ENCODE data around the gene DST.

DST gene

GRCh38 chr6:56643379-56644089 is 845 bp upstream of the DST start:
- H3K4me3 ChIP-seq (ENCODE audit: low read depth, low read length), result no peak overlapping the region
- H3K27me3 ChIP-seq (ENCODE audit: control insufficient read depth, insufficient read depth, low read length), result no peaks in the 10 kb centered on the region
- H3K9ac ChIP-seq, result no peak overlapping the region
- no peaks in the 10 kb centered on the region for H3K79me2 ChIP-seq
- no peaks in the 10 kb centered on the region for H3K4me1 ChIP-seq
- no peaks in the 10 kb centered on the region for H3K36me3 ChIP-seq (ENCODE audit: control insufficient read depth, insufficient read depth, low read length)
- H3K9me3 ChIP-seq (ENCODE audit: control insufficient read depth, low read length), result no peaks in the 10 kb centered on the region
- no peak overlapping the region for H3K27ac ChIP-seq
- H3K4me2 ChIP-seq (ENCODE audit: low read length), result no peak overlapping the region
- H2AFZ ChIP-seq, result no peak overlapping the region
- TF ChIP-seq, protein P1, sequence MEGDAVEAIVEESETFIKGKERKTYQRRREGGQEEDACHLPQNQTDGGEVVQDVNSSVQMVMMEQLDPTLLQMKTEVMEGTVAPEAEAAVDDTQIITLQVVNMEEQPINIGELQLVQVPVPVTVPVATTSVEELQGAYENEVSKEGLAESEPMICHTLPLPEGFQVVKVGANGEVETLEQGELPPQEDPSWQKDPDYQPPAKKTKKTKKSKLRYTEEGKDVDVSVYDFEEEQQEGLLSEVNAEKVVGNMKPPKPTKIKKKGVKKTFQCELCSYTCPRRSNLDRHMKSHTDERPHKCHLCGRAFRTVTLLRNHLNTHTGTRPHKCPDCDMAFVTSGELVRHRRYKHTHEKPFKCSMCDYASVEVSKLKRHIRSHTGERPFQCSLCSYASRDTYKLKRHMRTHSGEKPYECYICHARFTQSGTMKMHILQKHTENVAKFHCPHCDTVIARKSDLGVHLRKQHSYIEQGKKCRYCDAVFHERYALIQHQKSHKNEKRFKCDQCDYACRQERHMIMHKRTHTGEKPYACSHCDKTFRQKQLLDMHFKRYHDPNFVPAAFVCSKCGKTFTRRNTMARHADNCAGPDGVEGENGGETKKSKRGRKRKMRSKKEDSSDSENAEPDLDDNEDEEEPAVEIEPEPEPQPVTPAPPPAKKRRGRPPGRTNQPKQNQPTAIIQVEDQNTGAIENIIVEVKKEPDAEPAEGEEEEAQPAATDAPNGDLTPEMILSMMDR (IDR thresholded peaks at IDR 0.05), result no peak

- Histone ChIP-seq H3K4me1 (no peaks in the 10 kb centered on the region), H2AFZ (no peak overlapping the region), H3K4me2 (ENCODE audit: low read length) (no peak overlapping the region), H3K27me3 (ENCODE audit: control insufficient read depth, insufficient read depth, low read length) (no peaks in the 10 kb centered on the region), H3K79me2 (no peaks in the 10 kb centered on the region), H3K9ac (no peak overlapping the region), H3K4me3 (ENCODE audit: low read depth, low read length) (no peak overlapping the region), H3K9me3 (ENCODE audit: control insufficient read depth, low read length) (no peaks in the 10 kb centered on the region), H3K36me3 (ENCODE audit: control insufficient read depth, insufficient read depth, low read length) (no peaks in the 10 kb centered on the region), H3K27ac (no peak overlapping the region)
- TF ChIP-seq, protein P1 (IDR thresholded peaks at IDR 0.05), result no peak
These were observed 2.3 kb downstream of the DST start for GRCh38 chr6:56640374-56640773.

DNA sequence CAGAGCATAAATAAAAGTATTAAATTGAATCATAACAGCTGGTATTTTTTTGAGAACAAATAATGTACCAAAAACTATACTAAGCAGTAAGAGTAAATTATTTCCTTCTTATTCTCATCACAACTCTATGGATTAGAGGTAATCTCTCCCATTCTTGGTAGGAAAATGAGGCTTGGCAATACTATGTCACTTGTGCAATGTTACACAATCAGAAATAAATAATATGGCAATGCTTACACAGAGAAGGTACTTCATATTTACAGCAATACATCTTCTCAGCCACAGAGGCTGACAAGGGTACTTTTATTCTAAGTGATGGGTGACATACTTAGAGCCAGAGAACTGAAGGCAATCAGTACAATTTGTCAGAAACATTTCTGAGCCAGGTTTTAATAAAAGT is 3.9 kb downstream of the DST start:
- Histone ChIP-seq H3K4me2 (ENCODE audit: low read length) (no peak overlapping the region), H3K4me3 (ENCODE audit: low read depth, low read length) (no peak overlapping the region), H3K36me3 (ENCODE audit: control insufficient read depth, insufficient read depth, low read length) (no peaks in the 10 kb centered on the region), H2AFZ (no peak overlapping the region), H3K27ac (no peak overlapping the region), H3K9me3 (ENCODE audit: control insufficient read depth, low read length) (no peaks in the 10 kb centered on the region), H3K27me3 (ENCODE audit: control insufficient read depth, insufficient read depth, low read length) (no peaks in the 10 kb centered on the region), H3K79me2 (no peaks in the 10 kb centered on the region), H3K9ac (no peak overlapping the region), H3K4me1 (no peaks in the 10 kb centered on the region)
- TF ChIP-seq, protein P1 (IDR thresholded peaks at IDR 0.05), result no peak

DNA sequence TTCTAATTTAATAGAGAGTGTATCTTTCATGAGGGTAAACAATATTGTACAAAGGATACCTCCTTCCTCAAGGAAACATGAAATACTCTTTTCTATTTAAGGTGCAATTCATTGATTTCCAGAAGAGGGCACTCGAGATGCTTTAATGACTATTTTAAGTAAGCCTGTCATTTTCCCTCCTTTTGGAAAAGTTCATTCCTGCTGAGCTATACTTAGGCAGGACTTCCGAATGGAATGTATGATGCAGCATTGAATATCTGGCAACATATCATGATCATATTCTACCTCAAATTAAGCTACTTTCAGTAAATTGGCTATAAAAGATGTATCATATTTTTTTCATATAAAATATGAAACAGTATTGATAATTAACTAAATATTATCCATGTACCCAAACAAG is 5.0 kb downstream of the DST start:
- H3K27me3 ChIP-seq (ENCODE audit: control insufficient read depth, insufficient read depth, low read length), result no peaks in the 10 kb centered on the region
- no peaks in the 10 kb centered on the region for H3K9me3 ChIP-seq (ENCODE audit: control insufficient read depth, low read length)
- H3K27ac ChIP-seq, result no peak overlapping the region
- H2AFZ ChIP-seq, result no peak overlapping the region
- no peak overlapping the region for H3K4me2 ChIP-seq (ENCODE audit: low read length)
- H3K79me2 ChIP-seq, result no peaks in the 10 kb centered on the region
- H3K9ac ChIP-seq, result no peak overlapping the region
- H3K36me3 ChIP-seq (ENCODE audit: control insufficient read depth, insufficient read depth, low read length), result no peaks in the 10 kb centered on the region
- no peak overlapping the region for H3K4me3 ChIP-seq (ENCODE audit: low read depth, low read length)
- TF ChIP-seq, protein P1 (IDR thresholded peaks at IDR 0.05), result peak; percentile 61
- H3K4me1 ChIP-seq, result no peaks in the 10 kb centered on the region

- Histone ChIP-seq H3K27me3 (ENCODE audit: control insufficient read depth, insufficient read depth, low read length) (no peaks in the 10 kb centered on the region), H3K4me1 (no peaks in the 10 kb centered on the region), H3K4me2 (ENCODE audit: low read length) (no peak overlapping the region), H3K9ac (no peak overlapping the region), H2AFZ (no peak overlapping the region), H3K36me3 (ENCODE audit: control insufficient read depth, insufficient read depth, low read length) (no peaks in the 10 kb centered on the region), H3K4me3 (ENCODE audit: low read depth, low read length) (no peak overlapping the region), H3K27ac (no peak overlapping the region), H3K9me3 (ENCODE audit: control insufficient read depth, low read length) (no peaks in the 10 kb centered on the region), H3K79me2 (no peaks in the 10 kb centered on the region)
- TF ChIP-seq, protein P1 (IDR thresholded peaks at IDR 0.05), result no peak
These were observed 14.6 kb downstream of the DST start for GRCh38 chr6:56628105-56628504.

All from parathyroid adenoma (tissue), 2 donors.